ENCODE results near the gene HNRNPUL2. TPM values are rescaled to one million over a fixed set of nuclear protein-coding genes. Genes with fewer than 3 reads are reported as not detected.

HNRNPUL2 gene
- total and polyA plus RNA-seq, 10 of the 15 experiments (the other 5 are each of a cell fraction or from before 2014, with no cell fraction given): 1.6 to 72.2 (median 14.9) TPM

DNA sequence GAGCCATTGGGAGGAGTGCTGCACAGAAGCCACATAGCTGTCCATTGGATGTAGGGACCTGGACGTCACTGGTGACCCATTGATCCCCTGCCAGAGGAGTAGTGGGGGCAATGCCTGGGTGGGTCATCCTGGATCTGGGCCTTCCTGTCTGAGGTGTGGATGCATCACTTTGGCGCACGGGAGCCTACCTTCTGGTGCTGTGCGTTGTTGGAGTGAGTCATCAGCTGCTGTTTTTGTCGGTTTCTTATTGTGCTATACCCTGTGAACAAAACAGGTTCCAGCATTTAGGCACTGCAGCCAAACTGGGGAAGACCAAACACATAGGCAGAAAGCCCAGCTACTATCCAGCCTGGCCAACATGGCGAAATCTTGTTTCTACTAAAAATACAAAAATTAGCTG, 47.1 kb upstream of the HNRNPUL2 start (continued):
- TF ChIP-seq, protein P1, sequence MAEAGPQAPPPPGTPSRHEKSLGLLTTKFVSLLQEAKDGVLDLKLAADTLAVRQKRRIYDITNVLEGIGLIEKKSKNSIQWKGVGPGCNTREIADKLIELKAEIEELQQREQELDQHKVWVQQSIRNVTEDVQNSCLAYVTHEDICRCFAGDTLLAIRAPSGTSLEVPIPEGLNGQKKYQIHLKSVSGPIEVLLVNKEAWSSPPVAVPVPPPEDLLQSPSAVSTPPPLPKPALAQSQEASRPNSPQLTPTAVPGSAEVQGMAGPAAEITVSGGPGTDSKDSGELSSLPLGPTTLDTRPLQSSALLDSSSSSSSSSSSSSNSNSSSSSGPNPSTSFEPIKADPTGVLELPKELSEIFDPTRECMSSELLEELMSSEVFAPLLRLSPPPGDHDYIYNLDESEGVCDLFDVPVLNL (IDR thresholded peaks at IDR 0.05; ENCODE audit: low read depth, low read length): no peak
- TF ChIP-seq RCOR1 (conservative IDR thresholded peaks at IDR 0.05; ENCODE audit: low read depth, low read length) (no peak), FOXK2 (IDR thresholded peaks at IDR 0.05) (no peak), BACH1 (IDR thresholded peaks at IDR 0.05; ENCODE audit: borderline replicate concordance) (no peak), YY1 (IDR thresholded peaks at IDR 0.05; ENCODE audit: low read depth, low read length) (no peak), KAT2A (conservative IDR thresholded peaks at IDR 0.05; ENCODE audit: control insufficient read depth, low read depth, low read length) (no peak), BCL11A (IDR thresholded peaks at IDR 0.05; ENCODE audit: low read depth, low read length) (no peak), MTA3 (IDR thresholded peaks at IDR 0.05; ENCODE audit: borderline replicate concordance, low read length) (no peak), SIX5 (IDR thresholded peaks at IDR 0.05; ENCODE audit: low read depth, low read length, severe bottlenecking) (no peak)

DNA sequence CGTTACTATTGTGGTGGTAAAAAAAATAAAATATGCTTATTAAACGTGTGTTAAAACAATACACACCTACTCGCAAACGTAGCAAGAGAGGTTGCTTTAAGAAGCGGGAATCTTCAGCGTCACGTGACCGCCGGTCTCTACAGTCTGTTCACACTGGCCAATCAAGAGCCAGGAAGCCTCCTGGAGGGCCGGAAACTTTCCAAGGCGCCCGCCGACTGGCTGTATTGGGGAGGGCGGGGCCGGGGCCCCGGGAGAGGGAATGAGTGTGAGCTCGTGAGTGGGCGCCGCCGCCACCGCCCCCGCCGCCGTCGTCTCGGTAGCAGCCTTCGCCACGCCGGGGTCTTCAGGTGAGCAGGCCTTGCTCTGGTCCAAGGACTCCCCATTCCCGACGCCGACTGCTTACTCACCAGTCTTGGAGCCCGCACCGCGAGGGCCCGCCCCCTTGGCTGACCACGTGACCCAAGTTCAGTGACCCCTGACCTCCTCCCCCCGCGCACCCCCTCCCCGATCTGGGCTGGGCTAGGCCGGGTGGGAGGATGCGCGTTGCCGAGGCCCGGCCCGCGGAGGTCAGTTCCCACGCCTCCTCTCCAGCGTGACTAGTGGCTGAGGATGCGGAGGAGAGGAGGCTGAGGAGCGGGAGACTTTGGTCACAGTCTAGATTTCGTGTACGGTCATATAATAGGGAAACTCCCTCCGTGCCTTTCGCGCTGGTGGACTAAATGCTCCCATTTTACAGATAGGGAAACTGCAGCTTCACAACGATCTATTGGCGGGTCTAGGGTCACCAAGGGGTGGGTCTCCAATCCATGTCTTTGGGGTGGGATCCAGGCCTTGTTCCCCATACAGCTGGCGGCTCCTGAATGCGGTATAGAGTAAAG, 44.1 kb upstream of the HNRNPUL2 start, which contains the start of gene TAF6L:
TSS of gene TAF6L (plus strand) at position 253 of the 878 bp plus-strand sequence. CDS start 4,388 bp downstream, outside the sequence.
- intact Hi-C loops (cut with micrococcal nuclease; ENCODE audit: unreplicated experiment): loop anchor here (2.0 to 5.0 kb wide), 2 partner anchors 15 to 44 kb away; partner anchors contain the start of genes HNRNPUL2, TMEM179B and TTC9C
- Histone ChIP-seq H4K20me1 (ENCODE audit: control insufficient read depth, insufficient read depth) (no peaks in the 10 kb centered on the region), H3K79me2 (ENCODE audit: control insufficient read depth, insufficient read depth, low read length) (peaks cover 12% of the 10 kb centered on the region), H3K9me3 (replicated peaks; ENCODE audit: control insufficient read depth, insufficient read depth, low read length) (no peaks in the 10 kb centered on the region), H3K36me3 (ENCODE audit: control insufficient read depth in 2 of 2, insufficient read depth in 2 of 2, low read length in 1 of 2) (peaks cover 2 to 6% of the 10 kb centered on the region in 2 experiments; a peak in 3 of 4 replicates), H3K4me3 (peak within 1 kb of the TSS; percentile 86), H3K4me2 (ENCODE audit: control insufficient read depth, insufficient read depth) (peak within 1 kb of the TSS; percentile 98), H3K4me1 (ENCODE audit: control insufficient read depth, insufficient read depth, low read length) (peaks cover 17% of the 10 kb centered on the region), H2AFZ (ENCODE audit: control insufficient read depth, low read depth, low read length) (peak within 1 kb of the TSS; percentile 88), H3K27ac (ENCODE audit: control insufficient read depth, insufficient read depth) (peak within 1 kb of the TSS; percentile 82), H3K9ac (ENCODE audit: control insufficient read depth, insufficient read depth, low read length) (peak within 1 kb of the TSS; percentile 83), H3K27me3 (replicated peaks in 1 of 2; ENCODE audit: control insufficient read depth in 2 of 2, insufficient read depth in 2 of 2, low read length in 1 of 2) (no peaks in the 10 kb centered on the region)
- FAIRE-seq (peak; percentile 97), ATAC-seq (peak; percentile 92), DNase-seq (ENCODE audit: low read depth, low spot score) (peak; percentile 77)
- POLR2A ChIA-PET: interaction anchor here (0.6 to 5.2 kb wide), 22 partner anchors 7 to 1241 kb away, joined by 3 to 44 read pairs (median 4); partner anchors contain the start of genes C11orf98, CSKMT, EEF1G and GNG3
- in situ Hi-C loops (cut with MboI): no loop called here
- 2% methylated on average over 44 of the region's 60 CpGs for WGBS (ENCODE audit: insufficient coverage, insufficient replicate concordance, low lambda C conversion rate, missing lambda C conversion rate)
- RAD21 ChIA-PET (ENCODE audit: unreplicated experiment): interaction anchor here (0.6 to 4.2 kb wide), 15 partner anchors 10 to 347 kb away, joined by 3 to 33 read pairs (median 5); partner anchors contain the start of genes BSCL2, EEF1G, GANAB and HNRNPUL2
- SMC1A ChIA-PET (ENCODE audit: uncharacterized antibody, unreplicated experiment): interaction anchor here (0.7 to 4.8 kb wide), 10 partner anchors 9 to 347 kb away, joined by 3 to 22 read pairs (median 4); partner anchors contain the start of genes HNRNPUL2, POLR2G, TMEM179B and TTC9C
- BruUV-seq (replicated peaks): TSS peak; percentile 72
- CTCF ChIA-PET: interaction anchor here (0.7 to 9.6 kb wide), 18 partner anchors 9 to 377 kb away, joined by 3 to 85 read pairs (median 4); partner anchors contain the start of genes HNRNPUL2, LRRN4CL, POLR2G and TMEM179B
- TF ChIP-seq, protein P2, sequence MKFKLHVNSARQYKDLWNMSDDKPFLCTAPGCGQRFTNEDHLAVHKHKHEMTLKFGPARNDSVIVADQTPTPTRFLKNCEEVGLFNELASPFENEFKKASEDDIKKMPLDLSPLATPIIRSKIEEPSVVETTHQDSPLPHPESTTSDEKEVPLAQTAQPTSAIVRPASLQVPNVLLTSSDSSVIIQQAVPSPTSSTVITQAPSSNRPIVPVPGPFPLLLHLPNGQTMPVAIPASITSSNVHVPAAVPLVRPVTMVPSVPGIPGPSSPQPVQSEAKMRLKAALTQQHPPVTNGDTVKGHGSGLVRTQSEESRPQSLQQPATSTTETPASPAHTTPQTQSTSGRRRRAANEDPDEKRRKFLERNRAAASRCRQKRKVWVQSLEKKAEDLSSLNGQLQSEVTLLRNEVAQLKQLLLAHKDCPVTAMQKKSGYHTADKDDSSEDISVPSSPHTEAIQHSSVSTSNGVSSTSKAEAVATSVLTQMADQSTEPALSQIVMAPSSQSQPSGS (IDR thresholded peaks at IDR 0.05; ENCODE audit: low read length): no peak
- 0 out of 3 replicates have a peak, but pooled peaks have one; percentile 11 for TF ChIP-seq POU2F2 (IDR thresholded peaks at IDR 0.05; ENCODE audit: borderline replicate concordance, low read depth, low read length)
- TF ChIP-seq, protein P3, sequence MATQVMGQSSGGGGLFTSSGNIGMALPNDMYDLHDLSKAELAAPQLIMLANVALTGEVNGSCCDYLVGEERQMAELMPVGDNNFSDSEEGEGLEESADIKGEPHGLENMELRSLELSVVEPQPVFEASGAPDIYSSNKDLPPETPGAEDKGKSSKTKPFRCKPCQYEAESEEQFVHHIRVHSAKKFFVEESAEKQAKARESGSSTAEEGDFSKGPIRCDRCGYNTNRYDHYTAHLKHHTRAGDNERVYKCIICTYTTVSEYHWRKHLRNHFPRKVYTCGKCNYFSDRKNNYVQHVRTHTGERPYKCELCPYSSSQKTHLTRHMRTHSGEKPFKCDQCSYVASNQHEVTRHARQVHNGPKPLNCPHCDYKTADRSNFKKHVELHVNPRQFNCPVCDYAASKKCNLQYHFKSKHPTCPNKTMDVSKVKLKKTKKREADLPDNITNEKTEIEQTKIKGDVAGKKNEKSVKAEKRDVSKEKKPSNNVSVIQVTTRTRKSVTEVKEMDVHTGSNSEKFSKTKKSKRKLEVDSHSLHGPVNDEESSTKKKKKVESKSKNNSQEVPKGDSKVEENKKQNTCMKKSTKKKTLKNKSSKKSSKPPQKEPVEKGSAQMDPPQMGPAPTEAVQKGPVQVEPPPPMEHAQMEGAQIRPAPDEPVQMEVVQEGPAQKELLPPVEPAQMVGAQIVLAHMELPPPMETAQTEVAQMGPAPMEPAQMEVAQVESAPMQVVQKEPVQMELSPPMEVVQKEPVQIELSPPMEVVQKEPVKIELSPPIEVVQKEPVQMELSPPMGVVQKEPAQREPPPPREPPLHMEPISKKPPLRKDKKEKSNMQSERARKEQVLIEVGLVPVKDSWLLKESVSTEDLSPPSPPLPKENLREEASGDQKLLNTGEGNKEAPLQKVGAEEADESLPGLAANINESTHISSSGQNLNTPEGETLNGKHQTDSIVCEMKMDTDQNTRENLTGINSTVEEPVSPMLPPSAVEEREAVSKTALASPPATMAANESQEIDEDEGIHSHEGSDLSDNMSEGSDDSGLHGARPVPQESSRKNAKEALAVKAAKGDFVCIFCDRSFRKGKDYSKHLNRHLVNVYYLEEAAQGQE (IDR thresholded peaks at IDR 0.05; ENCODE audit: low read depth, low read length): no peak
- TF ChIP-seq CBX3 (IDR thresholded peaks at IDR 0.05; ENCODE audit: borderline replicate concordance, low read depth): no peak
- TF ChIP-seq IRF4 (IDR thresholded peaks at IDR 0.05; ENCODE audit: low read depth, low read length): no peak
- peak; percentile 36 for TF ChIP-seq RELA (IDR thresholded peaks at IDR 0.05; ENCODE audit: borderline replicate concordance, partially characterized antibody)

Measured in GM12878 (cell line).